GM18520 (cell line): ENCODE results near the gene NDUFB2.
"Not testable (repeated sequence)": the region's sequence is repeated elsewhere in the genome, so short reads cannot be mapped to it uniquely, and the experiment has no call there.

Experiments used
- ATAC-seq: cut with Tn5 transposase; IDR thresholded peaks from one replicate; pipeline ENCODE4 v1.9.1; 2021; ENCODE audit not compliant: unreplicated experiment

Gene NDUFB2

DNA sequence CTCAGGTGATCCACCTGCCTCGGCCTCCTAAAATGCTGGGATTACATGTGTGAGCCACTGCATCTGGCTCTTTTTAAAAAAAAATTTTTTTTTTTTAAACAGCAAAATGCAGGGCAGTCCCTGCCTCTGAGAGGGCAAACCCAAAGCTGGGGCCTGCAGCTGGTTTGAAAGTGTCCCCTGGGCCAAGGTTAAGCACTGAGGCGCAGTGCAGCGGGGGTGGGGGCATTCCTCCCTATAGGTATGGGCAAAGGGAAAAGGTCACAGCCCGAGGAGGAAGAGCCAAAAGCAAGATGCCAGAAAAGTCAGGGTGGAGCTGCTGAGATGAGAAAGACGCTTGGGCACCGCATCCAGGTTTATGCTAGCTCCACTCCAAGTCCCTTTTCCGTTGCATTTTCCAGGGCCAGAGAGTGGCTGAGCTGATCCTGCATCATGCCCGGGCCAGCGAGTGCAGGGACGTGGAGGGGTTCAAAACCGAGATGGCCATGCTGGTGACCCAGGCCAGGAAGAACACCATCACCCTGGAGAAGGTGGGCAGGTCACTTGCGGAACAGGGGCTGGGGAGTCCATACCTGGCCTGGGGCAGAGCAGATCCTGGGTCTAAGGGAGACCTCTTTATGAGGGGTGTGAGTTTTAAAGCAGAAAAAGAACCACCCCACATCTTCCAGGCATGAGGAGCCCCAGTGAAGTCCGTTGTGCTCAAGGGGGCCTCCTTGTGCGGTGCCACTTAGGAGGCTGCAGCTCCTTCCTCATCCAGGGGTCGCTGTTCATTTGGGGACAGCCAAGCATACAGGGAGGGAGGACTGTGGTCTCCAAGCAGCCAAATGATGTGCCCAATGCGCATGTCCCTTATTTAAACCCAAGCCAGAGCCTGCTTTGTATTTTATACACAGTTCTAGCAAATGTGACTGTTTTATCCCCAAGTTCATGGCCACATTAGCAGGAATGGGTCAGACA, 7.0 kb upstream of the NDUFB2 start:
- ATAC-seq: no peak

DNA sequence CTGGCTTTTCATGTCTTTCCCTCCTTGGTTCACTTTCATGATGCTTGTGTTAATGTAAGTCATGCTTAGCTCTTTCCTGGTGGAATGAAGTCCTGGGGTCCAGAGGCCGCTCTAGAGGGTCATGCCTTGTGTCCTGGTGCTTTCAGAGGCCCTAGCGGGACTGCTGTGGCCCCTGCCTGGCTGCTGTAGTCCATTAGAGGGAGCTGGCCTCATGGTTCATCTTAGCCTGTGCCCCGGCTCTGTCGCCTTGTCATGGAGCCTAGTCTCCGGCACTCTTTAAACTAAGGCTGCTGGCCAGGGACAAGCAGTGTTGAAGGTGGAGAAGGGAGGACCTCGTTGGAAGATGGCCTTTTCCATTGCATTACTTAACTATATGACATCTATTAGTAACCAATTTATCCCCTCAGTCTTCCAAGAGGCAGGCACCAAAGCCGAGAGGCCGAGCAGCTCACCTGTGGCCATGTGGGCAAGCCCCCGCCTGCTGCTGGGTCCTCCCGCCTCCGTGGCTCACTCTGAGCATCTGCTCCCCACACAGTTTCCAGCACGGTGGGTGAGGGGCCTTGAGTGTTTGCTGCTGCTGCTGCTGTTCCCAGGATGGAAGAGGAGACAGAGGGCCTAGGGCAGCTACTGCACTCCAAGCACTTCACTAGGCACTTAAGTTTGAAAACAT, 5.0 kb upstream of the NDUFB2 start:
- ATAC-seq: no peak

- ATAC-seq: not testable (repeated sequence)
These were observed 2.7 kb upstream of the NDUFB2 start for GRCh38 chr7:140693849-140694248.

GRCh38 chr7:140694592-140694991, 1.9 kb upstream of the NDUFB2 start:
- ATAC-seq: no peak

- no peak for ATAC-seq
These were observed 1.1 kb upstream of the NDUFB2 start for GRCh38 chr7:140695381-140695780.

DNA sequence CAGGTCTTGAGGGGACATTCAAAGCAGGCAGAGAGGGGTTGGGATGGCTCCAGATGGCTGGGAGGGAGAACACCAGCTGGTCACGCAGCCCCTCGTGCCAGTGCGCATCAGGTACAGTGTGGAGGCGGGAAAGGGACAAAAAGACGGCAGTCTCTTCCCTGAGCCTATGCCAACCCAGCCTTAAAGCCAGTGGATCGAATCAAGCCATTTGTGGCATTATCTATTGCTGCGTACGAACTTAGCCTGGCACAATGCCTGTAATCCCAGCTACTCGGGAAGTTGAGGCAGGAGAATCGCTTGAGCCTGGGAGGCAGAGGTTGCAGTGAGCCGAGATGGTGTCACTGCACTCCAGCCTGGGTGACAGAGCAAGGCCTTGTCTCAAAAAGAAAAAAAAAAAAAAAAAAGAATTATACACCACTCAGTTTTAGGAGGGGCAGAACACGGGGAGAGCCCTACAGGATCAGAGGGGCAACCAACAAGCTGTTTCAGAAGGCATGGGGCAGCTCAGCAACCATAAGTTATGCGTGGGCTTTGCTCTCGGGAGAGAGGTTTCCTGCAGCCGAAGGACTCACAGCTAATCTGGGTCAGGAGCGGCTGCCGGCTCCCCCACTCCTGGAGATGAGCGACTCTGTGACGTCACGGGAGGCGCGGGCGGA, 356 bp upstream of the NDUFB2 start:
- peak; percentile 81 for ATAC-seq

DNA sequence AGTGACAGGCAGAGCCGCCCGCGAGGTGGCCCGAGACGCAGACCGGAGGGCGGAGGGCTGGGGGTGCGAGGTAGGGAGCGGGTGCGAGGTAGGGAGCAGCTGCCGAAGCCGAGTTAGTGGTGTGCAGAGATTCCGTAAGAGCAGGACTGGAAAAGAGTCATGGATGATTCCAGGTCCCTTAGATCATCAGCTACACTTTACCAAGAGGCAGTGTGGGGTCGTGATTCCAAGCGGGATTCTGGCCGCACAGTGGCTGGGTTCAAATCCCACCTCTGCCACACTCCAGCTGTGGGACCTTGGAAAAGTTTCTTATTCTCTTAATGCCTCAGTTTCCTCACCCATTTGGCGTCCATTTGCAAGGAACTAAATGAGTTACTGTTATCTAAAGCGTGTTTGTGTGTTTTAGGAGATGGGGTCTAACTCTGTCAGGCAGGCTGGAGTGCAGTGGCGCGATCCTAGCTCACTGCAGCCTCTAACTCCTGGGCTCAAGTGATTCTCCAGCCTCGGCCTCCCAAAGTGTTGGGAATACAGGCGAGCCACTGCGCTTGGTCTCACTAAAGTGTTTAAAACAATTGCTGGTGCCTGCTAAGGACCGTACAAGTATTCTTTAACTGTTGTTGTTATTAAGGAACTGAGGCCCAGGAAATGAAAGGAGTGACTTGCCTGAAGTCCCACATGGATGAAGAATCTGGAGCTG, 1.1 kb downstream of the NDUFB2 start:
- no peak for ATAC-seq

DNA sequence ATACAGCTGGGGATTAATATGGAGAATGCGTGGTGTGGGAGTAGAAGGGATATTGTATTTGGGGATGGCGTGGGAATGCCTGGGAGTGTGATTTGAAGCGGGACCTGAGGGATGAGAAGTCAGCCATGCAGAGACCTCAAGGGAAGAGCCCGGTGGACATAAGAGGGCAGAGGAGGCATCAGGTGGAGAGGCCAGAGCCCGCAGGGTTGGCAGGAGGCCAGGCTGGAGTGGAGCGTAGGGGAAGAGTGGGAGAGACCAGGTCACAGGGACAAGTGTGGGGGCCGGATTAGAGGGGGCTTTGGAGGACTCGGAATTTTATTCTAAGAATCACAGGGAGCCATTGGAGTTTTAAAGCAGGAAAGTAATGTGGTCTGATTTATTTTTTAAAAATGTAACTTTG, 2.0 kb downstream of the NDUFB2 start:
- no peak for ATAC-seq

GRCh38 chr7:140702774-140703173, 6.3 kb downstream of the NDUFB2 start:
- no peak for ATAC-seq

DNA sequence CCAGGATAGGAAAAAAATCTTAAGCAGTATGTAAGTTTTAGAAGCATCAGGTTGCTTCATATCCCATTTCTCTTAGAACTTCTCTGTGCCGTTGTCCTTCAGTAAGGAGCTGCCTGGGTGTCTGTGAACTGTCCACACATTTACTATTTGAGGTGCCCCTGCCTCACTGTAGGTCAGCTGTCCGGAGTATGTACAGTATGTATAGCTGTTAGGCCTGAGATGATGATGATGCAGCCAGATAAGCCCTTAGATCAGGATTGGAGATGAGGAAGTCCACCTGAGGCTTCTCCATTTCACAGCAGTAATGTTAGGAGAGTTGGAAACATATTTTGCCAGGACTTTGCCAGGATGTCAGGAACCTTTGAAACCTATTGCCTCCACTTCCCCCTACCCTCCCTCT, 7.7 kb downstream of the NDUFB2 start:
- ATAC-seq: no peak

DNA sequence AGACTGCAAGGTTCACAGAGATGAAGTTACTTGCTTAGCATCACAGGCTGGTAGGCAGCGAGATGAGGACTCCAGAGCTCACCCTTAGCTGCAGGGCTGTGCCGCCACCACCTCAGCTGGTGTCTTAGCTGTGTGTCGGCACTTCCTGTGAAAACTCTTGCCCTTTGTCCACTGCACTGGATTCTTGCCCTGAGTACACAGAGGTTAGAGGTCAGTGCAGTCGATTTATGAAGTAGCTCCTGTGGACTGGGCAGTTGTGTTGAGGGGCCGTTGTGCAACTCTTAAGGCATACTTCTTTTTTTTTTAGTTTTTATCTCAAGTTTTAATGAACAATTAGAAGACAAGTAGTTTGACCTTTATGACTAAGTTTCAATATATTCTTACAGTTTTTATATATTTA, 10.6 kb downstream of the NDUFB2 start:
- ATAC-seq: no peak

- ATAC-seq: not testable (repeated sequence)
These were observed 12.3 kb downstream of the NDUFB2 start for GRCh38 chr7:140708764-140709163.

- not testable (repeated sequence) for ATAC-seq
These were observed 15.9 kb downstream of the NDUFB2 start for GRCh38 chr7:140712392-140712791.

DNA sequence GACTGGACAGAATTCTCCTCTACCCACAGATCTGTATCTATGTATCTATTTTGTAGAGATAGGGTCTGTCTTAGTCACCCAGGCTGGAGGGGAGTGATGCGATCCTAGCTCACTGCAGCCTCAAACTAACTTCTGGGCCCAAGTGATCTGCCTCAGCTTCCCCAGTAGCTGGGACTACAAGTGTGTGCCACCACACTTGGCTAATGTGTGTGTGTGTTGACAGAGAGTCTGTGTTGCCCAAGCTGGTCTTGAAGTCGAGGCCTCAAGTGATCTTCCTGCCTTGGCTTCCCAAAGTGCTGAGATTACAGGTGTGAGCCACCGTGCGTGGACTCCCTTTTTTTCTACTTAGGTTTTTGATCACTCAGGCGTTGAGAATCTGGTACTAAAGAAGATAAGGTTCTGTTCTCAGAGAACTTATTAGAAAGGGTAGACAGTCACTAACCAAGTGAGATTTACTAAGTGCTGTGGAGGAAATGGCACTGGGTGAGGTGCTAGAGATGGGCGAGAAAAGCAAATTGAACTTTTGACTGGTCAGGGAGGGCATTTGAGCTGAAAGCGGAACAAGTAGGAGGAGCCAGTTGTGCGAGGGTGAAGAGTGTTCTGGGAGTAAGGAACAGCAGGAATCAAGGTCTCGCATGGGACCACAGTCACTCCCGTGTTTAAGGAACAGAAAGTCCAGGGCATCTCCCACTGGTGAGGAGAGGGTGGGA, 18.0 kb downstream of the NDUFB2 start:
- no peak for ATAC-seq

- no peak for ATAC-seq
These were observed 23.2 kb downstream of the NDUFB2 start for GRCh38 chr7:140719721-140720120.

GRCh38 chr7:140722254-140722653, 25.7 kb downstream of the NDUFB2 start:
- no peak for ATAC-seq

DNA sequence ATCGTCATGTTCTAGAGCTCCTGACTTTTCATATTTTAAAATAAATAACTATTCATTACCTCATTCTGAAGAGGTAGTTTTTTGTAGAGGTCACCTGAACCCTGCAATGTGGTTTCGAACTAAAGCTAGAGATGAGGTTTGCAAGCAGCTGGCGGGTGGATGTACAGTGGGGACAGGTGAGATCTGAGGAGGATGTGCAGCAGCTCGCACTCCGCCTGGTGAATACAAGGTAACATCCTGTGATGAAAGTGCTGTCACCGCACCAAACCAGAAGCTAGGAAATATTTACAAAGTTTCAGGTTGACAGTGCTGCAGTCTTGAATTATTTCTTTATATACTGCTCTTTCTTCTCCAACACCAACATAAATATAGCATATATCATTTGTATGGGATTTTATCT, 26.5 kb downstream of the NDUFB2 start:
- ATAC-seq: no peak

- no peak for ATAC-seq
These were observed 27.1 kb downstream of the NDUFB2 start for GRCh38 chr7:140723574-140723973.

DNA sequence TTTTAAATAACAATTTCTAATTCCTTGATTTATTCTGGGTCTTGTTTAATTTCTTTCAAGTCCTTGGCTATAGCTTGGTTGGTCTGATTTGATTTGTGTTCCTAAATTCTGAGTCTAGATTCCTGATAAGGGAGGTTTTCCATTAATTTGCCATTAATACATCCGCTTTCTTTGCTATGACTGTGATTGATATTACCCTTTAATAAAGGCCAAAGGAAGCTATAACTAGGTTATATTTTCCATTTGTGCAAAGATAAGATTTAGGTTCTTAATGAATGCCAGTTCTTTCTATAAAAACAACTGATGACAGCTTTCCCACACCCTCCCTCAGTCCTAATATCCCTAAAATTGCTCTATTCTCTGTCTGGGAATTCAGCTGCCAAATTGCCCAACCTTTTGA, 28.2 kb downstream of the NDUFB2 start:
- ATAC-seq: no peak

- ATAC-seq: no peak
These were observed 29.8 kb downstream of the NDUFB2 start for GRCh38 chr7:140726281-140726680.

GRCh38 chr7:140732416-140732815, 35.9 kb downstream of the NDUFB2 start:
- no peak for ATAC-seq
